NCI-H526 treated with DMSO at 0.1 percent for 48 hours (cell line): ENCODE data around the gene GATA6.
A peak's percentile ranks its signal among the peaks of the same experiment; 100 is the strongest.

ENCODE experiments used
- DNase-seq: peaks from one replicate; lab custom pipeline; 2025; lab: John Stamatoyannopoulos, UW

The GATA6 gene

GRCh38 chr18:22166069-22166950 is 3.1 kb upstream of the GATA6 start:
- DNase-seq: no peak

- DNase-seq: no peak
Observed at GRCh38 chr18:22167091-22167470, 2.3 kb upstream of the GATA6 start.

- peak; percentile 19 for DNase-seq
Observed at GRCh38 chr18:22167471-22168241, 1.7 kb upstream of the GATA6 start.

- peak; percentile 19 for DNase-seq
Observed at GRCh38 chr18:22168360-22168921, 948 bp upstream of the GATA6 start.

- DNase-seq: peak; percentile 58
Observed at GRCh38 chr18:22169889-22170420, 566 bp downstream of the GATA6 start.

GRCh38 chr18:22170421-22171257 is 1.2 kb downstream of the GATA6 start:
- DNase-seq: peak; percentile 58

- DNase-seq: no peak
Observed at GRCh38 chr18:22171258-22172119, 2.1 kb downstream of the GATA6 start.

- no peak for DNase-seq
Observed at GRCh38 chr18:22172120-22172582, 2.8 kb downstream of the GATA6 start.

GRCh38 chr18:22172594-22173049 is 3.2 kb downstream of the GATA6 start:
- no peak for DNase-seq

- no peak for DNase-seq
Observed at GRCh38 chr18:22173221-22173927, 4.0 kb downstream of the GATA6 start.

GRCh38 chr18:22173928-22174301 is 4.5 kb downstream of the GATA6 start:
- no peak for DNase-seq

- no peak for DNase-seq
Observed at GRCh38 chr18:22174341-22175145, 5.2 kb downstream of the GATA6 start.

- DNase-seq: no peak
Observed at GRCh38 chr18:22175346-22175745, 6.0 kb downstream of the GATA6 start.

GRCh38 chr18:22176420-22177326 is 7.3 kb downstream of the GATA6 start:
- no peak for DNase-seq

- no peak for DNase-seq
Observed at GRCh38 chr18:22177327-22177871, 8.0 kb downstream of the GATA6 start.

GRCh38 chr18:22179174-22179573 is 9.8 kb downstream of the GATA6 start:
- no peak for DNase-seq

- no peak for DNase-seq
Observed at GRCh38 chr18:22179631-22180030, 10.2 kb downstream of the GATA6 start.

- no peak for DNase-seq
Observed at GRCh38 chr18:22180722-22181121, 11.3 kb downstream of the GATA6 start.
